HUDEP-2 (cell line): ENCODE measurements around the gene ANKRD63.

Source experiments
- DNase-seq, 76 experiments: peaks; one replicate each; lab custom pipeline; 2025; ENCODE audit not compliant: unreplicated experiment in 76 of 76; lab: John Stamatoyannopoulos, UW

ANKRD63 gene

GRCh38 chr15:40282869-40283614, at the start of gene ANKRD63:
Gene ANKRD63, minus strand, starts transcription at chr15:40283064. Its CDS starts 478 bp downstream, at chr15:40282586.
- DNase-seq = peak in 26 of 76 experiments; percentile 8 to 65 (median 27)

GRCh38 chr15:40332113-40332781, 49.4 kb upstream of the ANKRD63 start:
- no peak for DNase-seq

GRCh38 chr15:40331637-40332036, 48.8 kb upstream of the ANKRD63 start:
- DNase-seq = no peak

GRCh38 chr15:40331026-40331425, 48.2 kb upstream of the ANKRD63 start:
- no peak for DNase-seq

GRCh38 chr15:40330368-40330836, 47.5 kb upstream of the ANKRD63 start:
- no peak for DNase-seq

- no peak for DNase-seq
These were observed 46.9 kb upstream of the ANKRD63 start for GRCh38 chr15:40329804-40330203.

- DNase-seq = no peak
These were observed 45.9 kb upstream of the ANKRD63 start for GRCh38 chr15:40328751-40329150.

- no peak for DNase-seq
These were observed 45.3 kb upstream of the ANKRD63 start for GRCh38 chr15:40328176-40328575.

GRCh38 chr15:40327457-40327856, 44.6 kb upstream of the ANKRD63 start:
- no peak for DNase-seq

GRCh38 chr15:40325700-40326099, 42.8 kb upstream of the ANKRD63 start:
- DNase-seq = no peak

GRCh38 chr15:40325188-40325587, 42.3 kb upstream of the ANKRD63 start:
- DNase-seq = no peak

- DNase-seq = peak in 1 of 76 experiments; percentile 15
These were observed 41.4 kb upstream of the ANKRD63 start for GRCh38 chr15:40323953-40324937.

GRCh38 chr15:40323239-40323952, 40.5 kb upstream of the ANKRD63 start, which contains the start of gene INAFM2:
Gene INAFM2, plus strand, starts transcription at chr15:40323692. Its CDS starts 364 bp downstream, at chr15:40324056.
- DNase-seq = peak in 74 of 76 experiments; percentile 33 to 92 (median 83)

GRCh38 chr15:40322531-40323238, 39.8 kb upstream of the ANKRD63 start:
- DNase-seq = no peak

GRCh38 chr15:40320931-40321371, 38.1 kb upstream of the ANKRD63 start:
- DNase-seq = peak in 43 of 76 experiments; percentile 4 to 72 (median 38)

- no peak for DNase-seq
These were observed 37.5 kb upstream of the ANKRD63 start for GRCh38 chr15:40320409-40320808.

GRCh38 chr15:40317580-40317979, 34.7 kb upstream of the ANKRD63 start:
- no peak for DNase-seq

GRCh38 chr15:40316931-40317330, 34.1 kb upstream of the ANKRD63 start:
- no peak for DNase-seq

- no peak for DNase-seq
These were observed 31.9 kb upstream of the ANKRD63 start for GRCh38 chr15:40314723-40315276.
